ENCODE results near the gene ZNF425. TPM values are rescaled to one million over a fixed set of nuclear protein-coding genes. Genes with fewer than 3 reads are reported as not detected.
"Not testable (repeated sequence)": the region's sequence is repeated elsewhere in the genome, so short reads cannot be mapped to it uniquely, and the experiment has no call there.

Gene ZNF425
- total RNA-seq, 2 experiments from 2014 or later, result 1.4 to 1.6 TPM

DNA sequence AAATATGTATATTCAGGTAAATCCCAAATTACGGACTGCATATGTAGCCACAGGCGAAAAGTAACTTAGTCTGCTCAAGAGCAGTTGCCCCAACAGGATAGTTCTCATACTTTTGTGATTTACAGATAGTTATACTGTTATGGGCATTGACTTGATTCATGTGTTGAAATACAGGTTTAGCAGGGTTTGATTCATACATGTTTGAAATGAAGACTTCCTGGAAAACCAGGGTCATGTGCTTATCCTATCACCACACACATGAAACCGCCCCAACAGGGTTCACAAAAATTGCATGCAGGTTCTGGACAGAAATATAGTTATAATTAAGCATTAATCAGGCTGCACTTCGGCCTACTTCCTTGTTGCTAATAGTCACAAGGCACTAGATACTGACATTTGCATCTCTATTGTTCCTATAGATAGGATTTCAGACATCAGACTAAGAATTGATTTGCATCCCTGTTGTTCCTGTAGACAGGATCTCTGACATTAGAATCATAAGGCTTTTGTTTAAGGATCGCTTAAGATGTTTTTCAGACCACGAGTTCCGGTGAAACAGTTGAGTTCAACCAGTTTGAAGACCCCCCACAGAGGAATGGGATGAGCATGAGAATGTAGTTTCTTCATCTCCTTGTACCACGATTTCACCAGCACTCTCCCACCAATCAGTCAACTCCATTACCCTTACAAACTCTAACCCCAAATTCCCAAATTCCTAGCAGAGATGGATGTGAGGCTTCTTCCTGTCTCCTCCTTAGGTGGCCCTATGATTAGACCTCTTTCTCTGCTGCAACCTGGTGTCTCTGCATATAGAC is 19.1 kb upstream of the ZNF425 start:
- H3K9me2 ChIP-seq (ENCODE audit: insufficient read depth, low read length), result no peaks in the 10 kb centered on the region
- CTCF ChIA-PET (ENCODE audit: unreplicated experiment), result no interaction called here
- BruUV-seq (replicated peaks), result no TSS peak
- intact Hi-C loops (cut with micrococcal nuclease; ENCODE audit: unreplicated experiment), result loop anchor here (5.0 kb wide), 2 partner anchors 92 to 163 kb away; partner anchors contain the start of gene ZNF212
- no peaks in the 10 kb centered on the region for H3K9me3 ChIP-seq (ENCODE audit: low read length)
- peak overlapping the region; percentile 82 for H3K27ac ChIP-seq (ENCODE audit: low read depth, low read length, poor library complexity, severe bottlenecking)
- H4K20me1 ChIP-seq (ENCODE audit: insufficient read depth, low read length), result no peaks in the 10 kb centered on the region
- peak overlapping the region; percentile 77; the same call in 1 of the 2 replicates for H2AFZ ChIP-seq (ENCODE audit: low read length)
- no peak for TF ChIP-seq EZH2phosphoT487 (IDR thresholded peaks at IDR 0.05; ENCODE audit: borderline replicate concordance, low read depth, low read length)
- TF ChIP-seq, protein P1, sequence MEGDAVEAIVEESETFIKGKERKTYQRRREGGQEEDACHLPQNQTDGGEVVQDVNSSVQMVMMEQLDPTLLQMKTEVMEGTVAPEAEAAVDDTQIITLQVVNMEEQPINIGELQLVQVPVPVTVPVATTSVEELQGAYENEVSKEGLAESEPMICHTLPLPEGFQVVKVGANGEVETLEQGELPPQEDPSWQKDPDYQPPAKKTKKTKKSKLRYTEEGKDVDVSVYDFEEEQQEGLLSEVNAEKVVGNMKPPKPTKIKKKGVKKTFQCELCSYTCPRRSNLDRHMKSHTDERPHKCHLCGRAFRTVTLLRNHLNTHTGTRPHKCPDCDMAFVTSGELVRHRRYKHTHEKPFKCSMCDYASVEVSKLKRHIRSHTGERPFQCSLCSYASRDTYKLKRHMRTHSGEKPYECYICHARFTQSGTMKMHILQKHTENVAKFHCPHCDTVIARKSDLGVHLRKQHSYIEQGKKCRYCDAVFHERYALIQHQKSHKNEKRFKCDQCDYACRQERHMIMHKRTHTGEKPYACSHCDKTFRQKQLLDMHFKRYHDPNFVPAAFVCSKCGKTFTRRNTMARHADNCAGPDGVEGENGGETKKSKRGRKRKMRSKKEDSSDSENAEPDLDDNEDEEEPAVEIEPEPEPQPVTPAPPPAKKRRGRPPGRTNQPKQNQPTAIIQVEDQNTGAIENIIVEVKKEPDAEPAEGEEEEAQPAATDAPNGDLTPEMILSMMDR (conservative IDR thresholded peaks at IDR 0.05; ENCODE audit: low read length), result no peak
- H3K4me3 ChIP-seq (ENCODE audit: low read depth, low read length, poor library complexity, severe bottlenecking), result peak overlapping the region; percentile 93
- peaks cover 8% of the 10 kb centered on the region for H3K36me3 ChIP-seq (ENCODE audit: insufficient read depth, low read length)
- peak overlapping the region; percentile 78 for H3K4me2 ChIP-seq (ENCODE audit: low read length)
- peak; percentile 47 for DNase-seq (ENCODE audit: low spot score)
- peaks cover 59% of the 10 kb centered on the region for H3K79me2 ChIP-seq (ENCODE audit: insufficient read depth, low read depth, low read length)
- POLR2A ChIA-PET, result interaction anchor here (0.6 to 2.4 kb wide), 4 partner anchors 17 to 314 kb away, joined by 3 to 15 read pairs (median 3); partner anchors contain the start of gene ZNF425
- peaks cover 29% of the 10 kb centered on the region for H3K4me1 ChIP-seq (ENCODE audit: insufficient read depth, low read length, poor library complexity, severe bottlenecking)

DNA sequence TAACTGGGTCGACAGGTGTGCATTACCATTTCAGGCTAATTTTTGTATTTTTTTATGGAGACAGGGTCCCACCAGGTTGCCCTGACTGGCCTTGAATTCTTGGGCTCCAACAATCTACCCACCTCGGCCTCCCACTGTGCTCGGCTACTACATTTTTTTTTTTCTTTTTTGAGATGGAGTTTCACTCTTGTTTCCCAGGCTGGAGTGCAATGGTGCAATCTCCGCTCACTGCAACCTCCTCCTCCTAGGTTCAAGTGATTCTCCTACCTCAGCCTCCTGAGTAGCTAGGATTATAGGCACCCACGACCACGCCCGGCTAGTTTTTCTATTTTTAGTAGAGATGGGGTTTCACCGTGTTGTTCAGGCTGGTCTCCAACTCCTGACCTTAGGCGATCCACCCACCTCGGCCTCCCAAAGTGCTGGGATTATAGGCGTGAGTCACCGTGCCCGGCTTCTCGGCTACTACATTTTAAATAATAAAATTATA is 18.4 kb upstream of the ZNF425 start:
- H3K9me3 ChIP-seq (ENCODE audit: low read length); H3K9me2 ChIP-seq (ENCODE audit: insufficient read depth, low read length); H2AFZ ChIP-seq (ENCODE audit: low read length); intact Hi-C loops (cut with micrococcal nuclease; ENCODE audit: unreplicated experiment); DNase-seq (ENCODE audit: low spot score); H4K20me1 ChIP-seq (ENCODE audit: insufficient read depth, low read length); H3K36me3 ChIP-seq (ENCODE audit: insufficient read depth, low read length); BruUV-seq (replicated peaks); CTCF ChIA-PET (ENCODE audit: unreplicated experiment): not testable (repeated sequence)
- Histone ChIP-seq H3K79me2 (ENCODE audit: insufficient read depth, low read depth, low read length) (peaks cover 51% of the 10 kb centered on the region), H3K27ac (ENCODE audit: low read depth, low read length, poor library complexity, severe bottlenecking) (peak overlapping the region; percentile 82), H3K4me1 (ENCODE audit: insufficient read depth, low read length, poor library complexity, severe bottlenecking) (peaks cover 29% of the 10 kb centered on the region), H3K4me3 (ENCODE audit: low read depth, low read length, poor library complexity, severe bottlenecking) (peak overlapping the region; percentile 93), H3K4me2 (ENCODE audit: low read length) (peak overlapping the region; percentile 78)
- POLR2A ChIA-PET, result interaction anchor here (0.7 to 1.4 kb wide), 5 partner anchors 9 to 315 kb away, joined by 3 to 6 read pairs (median 4); no protein-coding TSS in a partner anchor

DNA sequence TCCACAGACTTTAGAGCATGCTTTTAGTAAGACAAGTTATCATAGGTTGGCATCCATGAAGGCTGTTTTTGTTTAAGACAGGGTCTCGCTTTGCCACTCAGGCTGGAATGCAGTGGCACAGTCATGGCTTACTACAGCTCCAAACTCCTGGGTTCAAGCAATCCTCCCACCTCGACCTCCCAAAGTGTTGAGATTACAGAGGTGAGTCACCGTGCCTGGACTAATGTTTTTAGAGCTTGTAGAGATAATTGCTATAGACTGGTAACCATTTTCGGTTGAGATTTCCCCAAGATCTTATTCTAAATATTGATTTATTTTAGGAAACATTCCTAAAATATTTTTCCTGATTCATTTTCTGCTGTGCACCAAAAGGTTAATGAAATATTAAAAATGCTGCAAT is 15.8 kb upstream of the ZNF425 start:
- no peaks in the 10 kb centered on the region for H4K20me1 ChIP-seq (ENCODE audit: insufficient read depth, low read length)
- intact Hi-C loops (cut with micrococcal nuclease; ENCODE audit: unreplicated experiment), result no loop called here
- no peak overlapping the region for H3K27ac ChIP-seq (ENCODE audit: low read depth, low read length, poor library complexity, severe bottlenecking)
- ChIA-PET CTCF (ENCODE audit: unreplicated experiment) (no interaction called here), POLR2A (no interaction called here)
- no peak overlapping the region for H2AFZ ChIP-seq (ENCODE audit: low read length)
- H3K36me3 ChIP-seq (ENCODE audit: insufficient read depth, low read length), result peaks cover 7% of the 10 kb centered on the region
- H3K79me2 ChIP-seq (ENCODE audit: insufficient read depth, low read depth, low read length), result peaks cover 32% of the 10 kb centered on the region; the same call in 1 of the 2 replicates
- H3K9me3 ChIP-seq (ENCODE audit: low read length), result no peaks in the 10 kb centered on the region
- H3K4me2 ChIP-seq (ENCODE audit: low read length), result no peak overlapping the region
- H3K9me2 ChIP-seq (ENCODE audit: insufficient read depth, low read length), result no peaks in the 10 kb centered on the region
- peaks cover 24% of the 10 kb centered on the region for H3K4me1 ChIP-seq (ENCODE audit: insufficient read depth, low read length, poor library complexity, severe bottlenecking)
- no peak for TF ChIP-seq EZH2phosphoT487 (IDR thresholded peaks at IDR 0.05; ENCODE audit: borderline replicate concordance, low read depth, low read length)
- TF ChIP-seq, protein P1 (conservative IDR thresholded peaks at IDR 0.05; ENCODE audit: low read length), result no peak
- no peak overlapping the region for H3K4me3 ChIP-seq (ENCODE audit: low read depth, low read length, poor library complexity, severe bottlenecking)
- BruUV-seq (replicated peaks), result no TSS peak
- no peak for DNase-seq (ENCODE audit: low spot score)
